GM21737 (cell line): ENCODE measurements around the gene SLC40A1.

Experiments
- ATAC-seq: cut with Tn5 transposase; IDR thresholded peaks from one replicate; pipeline ENCODE4 v1.9.1; 2021; ENCODE audit warnings: mild to moderate bottlenecking, moderate library complexity; ENCODE audit not compliant: unreplicated experiment

Gene SLC40A1, protein sequence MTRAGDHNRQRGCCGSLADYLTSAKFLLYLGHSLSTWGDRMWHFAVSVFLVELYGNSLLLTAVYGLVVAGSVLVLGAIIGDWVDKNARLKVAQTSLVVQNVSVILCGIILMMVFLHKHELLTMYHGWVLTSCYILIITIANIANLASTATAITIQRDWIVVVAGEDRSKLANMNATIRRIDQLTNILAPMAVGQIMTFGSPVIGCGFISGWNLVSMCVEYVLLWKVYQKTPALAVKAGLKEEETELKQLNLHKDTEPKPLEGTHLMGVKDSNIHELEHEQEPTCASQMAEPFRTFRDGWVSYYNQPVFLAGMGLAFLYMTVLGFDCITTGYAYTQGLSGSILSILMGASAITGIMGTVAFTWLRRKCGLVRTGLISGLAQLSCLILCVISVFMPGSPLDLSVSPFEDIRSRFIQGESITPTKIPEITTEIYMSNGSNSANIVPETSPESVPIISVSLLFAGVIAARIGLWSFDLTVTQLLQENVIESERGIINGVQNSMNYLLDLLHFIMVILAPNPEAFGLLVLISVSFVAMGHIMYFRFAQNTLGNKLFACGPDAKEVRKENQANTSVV

DNA sequence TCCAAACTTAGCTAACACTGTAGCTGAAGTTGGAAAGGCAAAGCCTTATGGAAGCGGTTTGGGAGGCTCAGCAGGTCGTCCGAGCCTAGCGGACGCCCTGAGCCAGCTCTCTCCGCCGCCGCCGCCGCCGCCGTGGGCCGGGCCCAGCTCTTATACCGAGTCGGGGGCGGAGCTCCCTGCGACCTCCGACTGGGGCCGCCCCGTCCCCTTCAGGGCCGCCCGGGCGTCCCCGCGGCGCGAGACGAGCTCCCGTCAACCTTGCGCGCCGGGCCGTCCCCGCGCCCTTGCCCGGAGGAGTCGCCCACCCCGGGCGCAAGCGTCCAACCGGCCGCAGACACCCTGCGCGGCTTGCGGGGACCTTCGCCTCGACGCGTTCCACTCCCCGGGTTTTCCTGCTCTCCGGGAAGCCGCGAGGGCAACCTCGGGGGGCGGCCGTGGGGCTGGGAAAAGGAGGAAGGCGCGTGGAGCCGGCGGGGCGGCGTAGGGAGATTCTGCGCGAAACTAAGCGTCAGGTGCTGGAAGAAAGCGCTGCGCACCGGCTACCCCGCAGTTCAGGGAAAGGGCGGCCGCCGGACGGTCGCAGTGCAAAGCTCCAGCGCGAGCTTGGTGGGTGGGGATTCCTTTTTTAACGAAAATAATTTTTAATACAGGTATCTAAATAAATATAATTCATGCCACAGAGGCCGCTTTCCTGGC, at the start of gene SLC40A1:
Gene SLC40A1, minus strand, starts transcription at position 129 of the 696 bp plus-strand sequence. CDS start 326 bp downstream, outside the sequence.
- ATAC-seq = no peak

DNA sequence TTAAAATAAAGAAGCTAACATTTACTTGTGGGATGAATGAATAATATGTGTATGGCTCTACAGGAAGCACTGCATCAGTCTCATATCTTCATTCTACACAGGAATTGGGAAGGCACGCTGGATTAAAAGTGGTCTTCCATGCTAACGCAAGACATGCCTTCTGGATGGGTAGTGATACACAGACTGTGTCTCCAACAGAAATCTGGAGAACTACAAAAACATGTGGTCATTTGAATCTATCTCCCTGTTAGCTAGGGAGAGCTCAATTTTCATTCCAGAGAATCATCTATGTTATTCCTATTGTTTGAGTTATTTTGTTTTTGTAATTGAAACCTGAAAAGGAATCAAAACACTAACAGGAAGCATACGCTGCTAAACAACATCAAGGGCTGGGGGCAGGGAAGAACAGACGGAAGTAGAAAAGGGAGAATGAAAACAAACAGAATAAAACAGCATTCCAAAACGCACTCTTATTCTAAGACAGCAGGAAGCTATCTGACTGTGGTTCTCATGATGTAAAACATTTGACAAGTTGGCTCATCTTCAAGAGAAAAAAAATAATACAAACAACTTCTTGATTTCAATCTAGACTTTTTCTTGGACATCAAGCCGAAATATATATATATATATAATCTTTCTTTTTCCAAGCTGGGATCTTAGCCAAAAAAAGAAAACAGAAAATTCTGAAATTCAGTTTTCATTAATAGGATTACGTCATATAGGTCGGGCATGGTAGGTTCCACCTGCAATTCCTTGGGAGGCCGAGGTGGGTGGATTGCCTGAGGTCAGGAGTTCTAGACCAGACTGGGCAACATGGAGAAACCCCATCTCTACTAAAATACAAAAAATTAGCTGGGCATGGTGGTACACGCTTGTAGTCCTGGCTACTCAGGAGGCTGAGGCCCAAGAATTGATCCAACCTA, 49.2 kb upstream of the SLC40A1 start:
- ATAC-seq = no peak

GRCh38 chr2:189628817-189629530, 48.4 kb upstream of the SLC40A1 start:
- no peak for ATAC-seq

DNA sequence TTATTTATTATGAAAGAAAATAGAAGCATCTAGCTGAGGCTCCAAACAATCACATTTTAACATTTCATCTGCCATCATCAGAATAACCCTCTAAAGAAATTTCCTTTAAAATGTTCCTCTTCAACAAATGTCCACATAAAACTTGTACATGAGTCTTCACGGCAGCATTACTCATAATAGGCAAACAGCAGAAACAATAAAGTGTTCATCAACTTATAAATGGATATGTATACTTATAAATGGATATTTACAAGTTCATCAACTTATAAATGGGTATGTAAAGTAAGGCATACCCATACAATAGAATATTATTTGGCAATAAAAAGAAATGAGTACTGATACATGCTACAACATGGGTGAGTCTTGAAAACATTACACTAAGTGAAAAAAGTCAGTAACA, 47.2 kb upstream of the SLC40A1 start:
- ATAC-seq = no peak

DNA sequence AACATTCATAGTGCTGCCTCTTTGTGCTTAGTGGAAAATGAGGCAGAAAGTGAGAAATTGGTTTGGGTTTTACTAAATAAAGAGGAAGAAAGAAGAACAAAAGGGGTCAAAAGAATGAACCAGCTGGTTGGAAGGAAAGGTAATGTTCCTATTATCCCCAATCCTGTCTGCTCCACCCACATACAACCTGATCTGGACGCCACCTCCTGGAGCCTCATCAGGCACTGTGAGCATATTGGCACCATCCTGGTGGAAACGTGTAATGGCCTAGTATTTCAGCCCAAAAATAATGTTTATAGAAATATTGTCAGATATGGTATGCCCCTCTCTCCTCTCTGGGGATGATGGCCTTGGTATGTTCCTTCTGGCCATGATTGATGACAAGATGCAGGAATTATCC, 45.0 kb upstream of the SLC40A1 start:
- ATAC-seq = no peak

- ATAC-seq = no peak
These were observed 44.2 kb upstream of the SLC40A1 start for GRCh38 chr2:189624648-189625355.

- no peak for ATAC-seq
These were observed 42.5 kb upstream of the SLC40A1 start for GRCh38 chr2:189623049-189623448.

GRCh38 chr2:189621781-189622180, 41.2 kb upstream of the SLC40A1 start:
- no peak for ATAC-seq

GRCh38 chr2:189618197-189618596, 37.6 kb upstream of the SLC40A1 start:
- ATAC-seq = no peak

GRCh38 chr2:189614585-189614984, 34.0 kb upstream of the SLC40A1 start:
- ATAC-seq = no peak

DNA sequence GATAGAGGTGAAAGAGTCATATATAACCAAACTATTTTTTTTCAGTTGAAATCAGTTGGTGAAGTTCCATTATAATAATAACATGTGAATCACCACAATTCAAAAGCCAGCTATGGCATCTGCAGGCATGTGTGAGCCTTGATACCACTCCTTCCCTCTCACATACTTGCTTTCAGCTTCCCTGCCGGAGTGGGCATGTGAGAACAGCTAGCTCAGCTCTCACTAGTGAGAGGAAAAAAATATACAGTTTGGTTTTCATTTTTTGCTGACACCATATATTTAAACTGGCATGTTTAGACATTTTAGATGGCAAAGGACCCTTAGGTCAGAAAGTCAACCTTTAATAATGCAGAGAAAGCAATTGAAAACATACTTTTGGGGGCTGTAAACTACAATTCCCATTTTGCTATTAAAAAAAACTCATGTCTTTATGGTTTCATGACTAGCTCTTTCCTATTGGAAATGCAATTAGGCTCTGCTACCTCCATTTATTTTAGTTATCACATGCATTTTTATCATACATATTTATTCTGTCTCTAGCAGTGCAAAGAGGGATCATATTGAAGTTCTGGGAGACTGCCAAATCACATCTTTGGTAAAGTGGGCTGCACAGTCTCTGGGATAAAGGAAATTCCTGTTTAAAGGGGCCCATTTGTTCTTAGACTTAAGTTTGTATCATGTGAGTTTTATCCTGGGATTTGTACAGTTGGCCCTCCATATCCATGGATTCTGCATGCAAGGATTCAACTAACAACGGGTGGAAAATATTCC, 33.2 kb upstream of the SLC40A1 start:
- ATAC-seq = no peak

- ATAC-seq = no peak
These were observed 32.6 kb upstream of the SLC40A1 start for GRCh38 chr2:189613077-189613636.

DNA sequence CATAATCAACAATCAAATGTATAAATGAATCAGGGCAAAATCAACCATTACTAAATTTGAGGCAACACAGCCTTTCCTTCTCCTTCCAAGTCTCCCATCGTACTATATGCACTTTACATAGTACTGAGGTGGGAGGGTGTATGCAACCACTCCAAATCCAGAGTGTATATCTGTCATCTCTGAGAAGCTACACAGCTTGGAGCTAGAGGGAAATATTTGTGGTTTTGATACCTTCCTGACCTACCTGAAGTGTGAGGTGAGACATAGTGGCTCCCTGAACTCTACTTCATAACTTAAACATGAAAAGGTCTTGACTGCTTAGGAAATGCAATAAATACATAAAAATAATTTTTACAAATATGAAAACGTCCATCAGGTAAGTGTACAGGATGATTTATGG, 30.1 kb upstream of the SLC40A1 start:
- ATAC-seq = no peak

DNA sequence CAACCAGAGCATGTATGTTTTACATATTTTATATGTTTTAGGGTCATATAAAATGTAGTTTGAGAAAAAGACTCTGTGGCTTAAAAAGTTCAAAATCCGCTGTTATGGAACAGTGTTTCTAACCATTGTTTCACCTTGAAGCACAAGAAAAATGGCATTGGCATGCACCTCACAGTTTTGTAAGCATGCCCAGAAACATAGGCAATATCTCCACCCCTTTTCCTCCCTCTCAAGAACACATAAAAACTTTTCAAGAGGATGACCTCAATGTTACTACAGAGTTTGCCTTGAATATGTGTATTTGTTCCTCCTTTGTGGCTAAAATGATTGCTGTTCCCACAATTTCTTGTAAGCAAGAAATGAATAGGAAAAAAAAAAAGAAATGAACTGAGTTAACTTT, 29.3 kb upstream of the SLC40A1 start:
- ATAC-seq = no peak

GRCh38 chr2:189609423-189609816, 28.8 kb upstream of the SLC40A1 start:
- no peak for ATAC-seq

DNA sequence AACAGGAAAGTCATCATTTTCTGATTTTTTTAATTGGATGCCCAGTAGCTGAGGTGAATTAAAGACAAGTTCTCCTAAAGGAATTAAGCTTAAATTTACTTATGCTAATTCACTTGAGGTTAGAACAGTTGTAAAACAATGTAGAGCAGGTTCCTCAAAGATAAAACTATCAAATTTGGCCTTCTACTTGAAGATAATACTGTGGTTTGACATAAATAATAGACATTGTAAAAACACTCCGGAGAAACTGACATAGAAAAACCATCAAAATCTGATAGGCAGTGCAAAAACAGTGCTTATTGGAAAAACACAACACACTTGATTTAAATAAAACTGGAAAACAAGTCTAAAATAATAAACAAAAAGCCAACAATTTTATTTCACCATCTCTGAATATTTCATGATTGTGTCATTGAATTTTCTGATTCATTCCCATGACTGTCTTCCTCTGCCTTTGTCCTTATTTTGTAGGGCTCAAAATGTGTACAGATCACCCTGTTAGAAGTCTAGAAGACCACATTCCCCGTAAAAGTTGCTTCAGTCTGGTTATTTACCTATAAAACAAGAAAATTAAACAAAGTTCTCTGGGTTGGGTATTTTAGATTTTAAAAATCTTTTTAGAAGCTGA, 28.3 kb upstream of the SLC40A1 start:
- ATAC-seq = no peak

GRCh38 chr2:189608170-189608569, 27.6 kb upstream of the SLC40A1 start:
- no peak for ATAC-seq

DNA sequence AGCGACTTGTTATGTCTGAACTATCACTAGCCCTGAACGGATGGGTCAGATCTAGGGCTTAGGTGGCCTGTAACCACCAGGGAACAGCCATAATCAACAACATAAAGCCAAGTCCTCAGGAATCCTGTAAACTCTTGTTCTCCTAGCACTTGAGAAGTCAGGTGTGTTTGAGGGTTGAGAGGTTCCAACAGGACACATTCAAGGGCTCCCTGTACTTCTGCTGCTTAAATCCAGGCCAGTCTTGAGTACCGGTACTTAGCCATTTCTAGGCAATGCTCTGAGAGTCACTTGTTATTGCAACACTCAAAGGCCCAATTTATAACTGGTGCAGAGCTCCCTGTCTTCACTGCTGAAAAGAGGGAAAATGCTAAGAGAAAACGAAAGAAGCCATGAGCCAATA, 21.6 kb upstream of the SLC40A1 start:
- ATAC-seq = no peak
